ENCODE measurements around the gene GLP2R.

The GLP2R gene

GRCh38 chr17:9926150-9926804 is 100.6 kb downstream of the GLP2R start:
- DNase-seq, result no peak

DNA sequence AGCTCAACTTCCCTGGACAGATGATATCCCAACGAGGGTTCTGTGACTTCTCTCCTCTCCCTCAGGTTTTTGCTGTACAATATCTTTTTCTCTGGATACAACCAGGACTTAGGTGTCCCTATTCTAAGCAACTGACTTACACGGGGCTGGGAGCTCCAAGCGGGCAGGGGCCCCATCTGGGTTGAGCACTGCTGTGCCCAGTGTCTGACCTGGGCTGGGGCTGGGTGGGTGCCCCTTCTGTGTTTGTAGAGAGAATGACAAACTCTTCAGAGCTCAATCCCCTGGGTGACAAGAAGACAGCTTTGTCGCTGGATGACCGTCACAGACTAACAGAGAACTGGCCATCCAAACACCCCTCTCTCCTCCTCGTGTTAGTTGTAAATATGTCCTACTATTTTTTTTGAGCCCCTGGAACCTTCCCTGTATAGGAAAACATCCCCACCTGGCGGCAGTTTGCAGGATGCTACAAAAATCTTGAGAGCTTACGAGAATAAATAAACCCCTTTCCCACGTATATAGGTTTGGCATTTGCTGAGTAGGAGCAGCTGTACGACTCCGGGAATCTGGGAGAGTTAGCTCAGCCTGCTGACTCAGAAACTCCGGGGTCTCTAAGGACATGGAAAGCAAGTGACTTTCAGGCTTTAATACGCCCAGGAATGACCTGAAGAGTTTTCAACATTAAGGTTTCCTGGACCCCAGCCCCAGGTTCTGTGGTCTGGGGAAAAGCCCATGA is 103.0 kb downstream of the GLP2R start:
- DNase-seq, result peak; percentile 94

DNA sequence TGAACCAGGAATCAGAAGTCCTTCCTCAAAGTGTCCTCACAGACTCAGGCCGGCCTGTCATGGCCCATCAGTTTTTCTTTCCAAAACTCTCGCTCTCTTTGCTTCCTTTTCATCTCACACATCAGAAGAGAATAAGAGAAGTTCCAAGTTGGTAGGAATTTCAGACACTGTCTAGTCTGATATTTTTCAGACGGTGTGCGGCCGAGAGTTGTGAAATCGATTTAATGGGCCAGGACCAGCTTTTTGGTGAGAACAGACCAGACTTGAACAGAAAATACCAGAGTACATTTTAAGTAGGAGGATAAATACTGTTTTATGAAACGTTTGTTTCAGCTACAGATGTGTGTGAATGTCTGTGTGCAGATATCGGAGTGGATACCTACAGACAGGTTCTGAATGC is 104.1 kb downstream of the GLP2R start:
- DNase-seq, result no peak

GRCh38 chr17:9931144-9931741 is 105.5 kb downstream of the GLP2R start:
- DNase-seq, result no peak

GRCh38 chr17:9932491-9932890 is 106.8 kb downstream of the GLP2R start:
- DNase-seq, result no peak

GRCh38 chr17:9934331-9934730 is 108.6 kb downstream of the GLP2R start:
- no peak for DNase-seq

DNA sequence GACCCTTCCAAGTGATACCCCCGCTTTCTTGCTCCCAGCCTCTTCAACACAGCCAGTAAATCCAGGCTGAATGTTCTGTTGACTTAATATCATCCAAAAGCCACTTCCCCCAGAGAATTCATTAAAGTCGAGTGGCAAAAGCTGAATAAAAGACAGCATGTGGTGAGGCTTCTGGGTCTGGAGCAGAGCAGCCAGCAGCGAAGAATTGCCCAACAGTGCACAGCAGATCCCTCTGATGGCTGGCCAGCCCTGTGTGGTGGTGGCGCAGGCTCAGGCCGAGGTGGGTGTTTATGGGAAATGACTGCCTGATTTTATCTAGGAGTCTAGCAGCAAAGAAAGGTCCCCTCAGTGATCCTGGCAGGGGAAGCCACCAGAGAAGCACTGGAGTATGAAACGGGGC is 109.7 kb downstream of the GLP2R start:
- DNase-seq, result no peak

GRCh38 chr17:9936095-9936494 is 110.4 kb downstream of the GLP2R start:
- DNase-seq, result no peak

DNA sequence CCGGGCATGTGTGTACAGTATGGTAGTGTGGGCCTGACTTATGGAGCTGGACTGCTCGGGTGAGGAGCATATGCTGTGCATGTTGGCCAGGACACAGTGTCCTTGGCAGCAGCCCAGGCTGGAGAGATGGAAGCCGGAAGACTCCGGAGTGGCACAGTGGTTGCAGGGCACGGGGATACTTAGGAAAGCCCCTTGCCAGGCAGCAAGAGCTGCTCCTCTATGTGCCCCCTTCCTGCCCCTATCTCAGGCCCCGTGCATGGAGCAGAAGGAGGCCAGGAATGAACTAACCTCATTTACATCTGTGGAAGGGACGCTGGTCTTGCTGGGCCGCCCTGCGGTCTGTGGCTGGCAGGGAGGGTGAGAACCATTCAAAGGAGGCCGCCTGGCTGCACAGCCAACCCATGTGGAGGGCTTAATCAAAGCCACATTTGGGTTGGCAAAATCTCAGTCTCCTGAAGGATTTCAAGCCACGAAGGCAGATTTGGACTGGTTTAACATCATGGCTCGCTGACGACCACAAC is 111.6 kb downstream of the GLP2R start:
- no peak for DNase-seq

- no peak for DNase-seq
Observed at GRCh38 chr17:9937901-9938300, 112.2 kb downstream of the GLP2R start.

DNA sequence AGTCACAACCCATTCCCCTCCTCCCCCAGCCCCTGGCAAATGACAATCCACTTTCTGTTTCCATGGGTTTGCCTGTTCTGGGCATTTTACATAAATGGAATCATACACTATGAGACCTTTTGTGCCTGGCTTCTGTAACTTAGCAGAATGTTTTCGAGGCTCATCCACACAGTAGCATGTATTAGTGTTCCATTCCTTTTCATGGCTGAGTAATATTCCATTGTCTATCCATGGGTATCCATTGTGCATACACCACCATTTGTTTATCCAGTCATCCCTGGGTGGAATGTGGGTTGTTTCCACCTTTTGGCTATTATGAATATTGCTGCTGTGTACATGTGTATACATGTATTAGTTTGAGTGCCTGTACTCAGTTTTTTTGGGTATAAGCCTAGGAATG is 113.0 kb downstream of the GLP2R start:
- no peak for DNase-seq

- no peak for DNase-seq
Observed at GRCh38 chr17:9940841-9941240, 115.1 kb downstream of the GLP2R start.

DNA sequence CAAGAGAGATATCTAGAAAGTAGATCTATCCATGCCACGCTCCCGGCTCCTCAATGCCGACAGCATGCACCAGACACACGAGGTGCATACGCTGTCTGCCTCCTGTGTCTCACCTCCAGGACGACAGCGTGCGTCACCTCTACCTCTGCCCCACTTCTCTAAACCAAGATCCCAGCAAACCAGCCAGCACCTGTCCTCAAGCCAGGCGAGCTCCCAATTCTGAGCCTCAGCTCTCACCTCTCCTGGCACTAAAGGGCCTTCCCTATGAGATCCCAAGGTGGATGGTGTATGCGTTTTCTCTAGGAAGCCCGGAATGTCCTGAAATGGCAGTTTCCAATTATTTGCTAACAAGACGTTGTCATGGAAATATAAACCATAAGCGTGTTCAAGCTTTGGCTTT is 115.6 kb downstream of the GLP2R start:
- no peak for DNase-seq

Measured in NCI-H82 (cell line).